Loucy (cell line): ENCODE results near the gene OSBPL3.

ENCODE experiments used
- CTCF ChIP-seq: fragments of 200-600 bp; sonication (generic); conservative IDR thresholded peaks from 2 replicates; pipeline ENCODE4 v1.5.1; 2014; ENCODE audit warnings: mild to moderate bottlenecking, antibody characterized with exemption, low read length
- EZH2phosphoT487 ChIP-seq: fragments of 200-600 bp; IDR thresholded peaks from 2 replicates; pipeline ENCODE4 v1.6.1; 2018; ENCODE audit warnings: antibody characterized with exemption, mild to moderate bottlenecking, moderate library complexity, borderline replicate concordance

- TF ChIP-seq CTCF (no peak), EZH2phosphoT487 (no peak)
Observed at GRCh38 chr7:24821754-24822054, 158.3 kb downstream of the OSBPL3 start.
